ENCODE measurements around the gene NR1H3. TPM values are rescaled to one million over a fixed set of nuclear protein-coding genes. Genes with fewer than 3 reads are reported as not detected.

NR1H3 gene
- total RNA-seq, 1 experiment from 2014 or later, result 44.8 TPM

- TF ChIP-seq, protein P1, sequence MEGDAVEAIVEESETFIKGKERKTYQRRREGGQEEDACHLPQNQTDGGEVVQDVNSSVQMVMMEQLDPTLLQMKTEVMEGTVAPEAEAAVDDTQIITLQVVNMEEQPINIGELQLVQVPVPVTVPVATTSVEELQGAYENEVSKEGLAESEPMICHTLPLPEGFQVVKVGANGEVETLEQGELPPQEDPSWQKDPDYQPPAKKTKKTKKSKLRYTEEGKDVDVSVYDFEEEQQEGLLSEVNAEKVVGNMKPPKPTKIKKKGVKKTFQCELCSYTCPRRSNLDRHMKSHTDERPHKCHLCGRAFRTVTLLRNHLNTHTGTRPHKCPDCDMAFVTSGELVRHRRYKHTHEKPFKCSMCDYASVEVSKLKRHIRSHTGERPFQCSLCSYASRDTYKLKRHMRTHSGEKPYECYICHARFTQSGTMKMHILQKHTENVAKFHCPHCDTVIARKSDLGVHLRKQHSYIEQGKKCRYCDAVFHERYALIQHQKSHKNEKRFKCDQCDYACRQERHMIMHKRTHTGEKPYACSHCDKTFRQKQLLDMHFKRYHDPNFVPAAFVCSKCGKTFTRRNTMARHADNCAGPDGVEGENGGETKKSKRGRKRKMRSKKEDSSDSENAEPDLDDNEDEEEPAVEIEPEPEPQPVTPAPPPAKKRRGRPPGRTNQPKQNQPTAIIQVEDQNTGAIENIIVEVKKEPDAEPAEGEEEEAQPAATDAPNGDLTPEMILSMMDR (IDR thresholded peaks at IDR 0.05; ENCODE audit: insufficient read depth in 1 of 2, low read depth in 1 of 2, low read length in 1 of 2, severe bottlenecking in 1 of 2, unreplicated experiment in 1 of 2), result no peak
- no peaks in the 10 kb centered on the region for H3K27me3 Mint-ChIP-seq (ENCODE audit: insufficient read depth, unreplicated experiment)
- Histone ChIP-seq H3K27me3 (replicated peaks; ENCODE audit: control insufficient read depth, insufficient read depth, low read length) (no peaks in the 10 kb centered on the region), H3K36me3 (ENCODE audit: control insufficient read depth, insufficient read depth, low read length) (peaks cover 14% of the 10 kb centered on the region), H3K4me3 (ENCODE audit: low read depth, low read length) (no peak overlapping the region), H3K9me3 (no peaks in the 10 kb centered on the region), H3K4me1 (no peaks in the 10 kb centered on the region)
- no peak overlapping the region for H3K4me3 Mint-ChIP-seq (ENCODE audit: unreplicated experiment)
- DNase-seq, result no peak
- no peaks in the 10 kb centered on the region for H3K9me3 Mint-ChIP-seq (ENCODE audit: unreplicated experiment)
- ChIA-PET CTCF (no interaction called here), POLR2A (no interaction called here)
- peaks cover 12% of the 10 kb centered on the region for H3K4me1 Mint-ChIP-seq (ENCODE audit: low read depth, unreplicated experiment)
- intact Hi-C loops (cut with micrococcal nuclease; ENCODE audit: unreplicated experiment), result no loop called here
- peaks cover 55% of the 10 kb centered on the region for H3K36me3 Mint-ChIP-seq (ENCODE audit: insufficient read depth, unreplicated experiment)
- BruUV-seq (replicated peaks), result no TSS peak
- no peak overlapping the region for H3K27ac Mint-ChIP-seq (ENCODE audit: unreplicated experiment)
Observed at GRCh38 chr11:47278058-47278457, 20.3 kb downstream of the NR1H3 start.

GRCh38 chr11:47278769-47279168 lies 21.0 kb downstream of the NR1H3 start:
- Mint-ChIP-seq H3K9me3 (ENCODE audit: unreplicated experiment) (no peaks in the 10 kb centered on the region), H3K27ac (ENCODE audit: unreplicated experiment) (no peak overlapping the region), H3K36me3 (ENCODE audit: insufficient read depth, unreplicated experiment) (peaks cover 56% of the 10 kb centered on the region), H3K4me3 (ENCODE audit: unreplicated experiment) (no peak overlapping the region), H3K4me1 (ENCODE audit: low read depth, unreplicated experiment) (peaks cover 12% of the 10 kb centered on the region), H3K27me3 (ENCODE audit: insufficient read depth, unreplicated experiment) (no peaks in the 10 kb centered on the region)
- ChIA-PET CTCF (no interaction called here), POLR2A (no interaction called here)
- Histone ChIP-seq H3K4me1 (no peaks in the 10 kb centered on the region), H3K27me3 (replicated peaks; ENCODE audit: control insufficient read depth, insufficient read depth, low read length) (no peaks in the 10 kb centered on the region), H3K4me3 (ENCODE audit: low read depth, low read length) (no peak overlapping the region), H3K9me3 (no peaks in the 10 kb centered on the region), H3K36me3 (ENCODE audit: control insufficient read depth, insufficient read depth, low read length) (peaks cover 14% of the 10 kb centered on the region)
- no TSS peak for BruUV-seq (replicated peaks)
- intact Hi-C loops (cut with micrococcal nuclease; ENCODE audit: unreplicated experiment), result no loop called here
- DNase-seq, result no peak
- TF ChIP-seq, protein P1 (IDR thresholded peaks at IDR 0.05; ENCODE audit: insufficient read depth in 1 of 2, low read depth in 1 of 2, low read length in 1 of 2, severe bottlenecking in 1 of 2, unreplicated experiment in 1 of 2), result no peak

GRCh38 chr11:47280099-47280498 lies 22.3 kb downstream of the NR1H3 start:
- no peak for DNase-seq
- H3K9me3 Mint-ChIP-seq (ENCODE audit: unreplicated experiment), result no peaks in the 10 kb centered on the region
- no peaks in the 10 kb centered on the region for H3K27me3 ChIP-seq (replicated peaks; ENCODE audit: control insufficient read depth, insufficient read depth, low read length)
- no peak overlapping the region for H3K4me3 ChIP-seq (ENCODE audit: low read depth, low read length)
- no peak overlapping the region for H3K27ac Mint-ChIP-seq (ENCODE audit: unreplicated experiment)
- intact Hi-C loops (cut with micrococcal nuclease; ENCODE audit: unreplicated experiment), result no loop called here
- BruUV-seq (replicated peaks), result no TSS peak
- CTCF ChIA-PET, result no interaction called here
- POLR2A ChIA-PET, result interaction anchor here (0.5 kb wide), 1 partner anchor 17 kb away, joined by 3 read pairs; no protein-coding TSS in a partner anchor
- H3K4me1 Mint-ChIP-seq (ENCODE audit: low read depth, unreplicated experiment), result peaks cover 12% of the 10 kb centered on the region
- H3K9me3 ChIP-seq, result no peaks in the 10 kb centered on the region
- TF ChIP-seq, protein P1 (IDR thresholded peaks at IDR 0.05; ENCODE audit: insufficient read depth in 1 of 2, low read depth in 1 of 2, low read length in 1 of 2, severe bottlenecking in 1 of 2, unreplicated experiment in 1 of 2), result no peak
- peaks cover 15% of the 10 kb centered on the region for H3K36me3 ChIP-seq (ENCODE audit: control insufficient read depth, insufficient read depth, low read length)
- H3K36me3 Mint-ChIP-seq (ENCODE audit: insufficient read depth, unreplicated experiment), result peaks cover 67% of the 10 kb centered on the region
- H3K4me3 Mint-ChIP-seq (ENCODE audit: unreplicated experiment), result no peak overlapping the region
- no peaks in the 10 kb centered on the region for H3K27me3 Mint-ChIP-seq (ENCODE audit: insufficient read depth, unreplicated experiment)
- no peaks in the 10 kb centered on the region for H3K4me1 ChIP-seq

Measured in Caco-2 (cell line).